NCI-H1436 (cell line): ENCODE measurements around the gene CCR4.
"Not testable (repeated sequence)": the region's sequence is repeated elsewhere in the genome, so short reads cannot be mapped to it uniquely, and the experiment has no call there.

Experiments
- DNase-seq: peaks from one replicate; lab custom pipeline; 2025; lab: John Stamatoyannopoulos, UW

The CCR4 gene

DNA sequence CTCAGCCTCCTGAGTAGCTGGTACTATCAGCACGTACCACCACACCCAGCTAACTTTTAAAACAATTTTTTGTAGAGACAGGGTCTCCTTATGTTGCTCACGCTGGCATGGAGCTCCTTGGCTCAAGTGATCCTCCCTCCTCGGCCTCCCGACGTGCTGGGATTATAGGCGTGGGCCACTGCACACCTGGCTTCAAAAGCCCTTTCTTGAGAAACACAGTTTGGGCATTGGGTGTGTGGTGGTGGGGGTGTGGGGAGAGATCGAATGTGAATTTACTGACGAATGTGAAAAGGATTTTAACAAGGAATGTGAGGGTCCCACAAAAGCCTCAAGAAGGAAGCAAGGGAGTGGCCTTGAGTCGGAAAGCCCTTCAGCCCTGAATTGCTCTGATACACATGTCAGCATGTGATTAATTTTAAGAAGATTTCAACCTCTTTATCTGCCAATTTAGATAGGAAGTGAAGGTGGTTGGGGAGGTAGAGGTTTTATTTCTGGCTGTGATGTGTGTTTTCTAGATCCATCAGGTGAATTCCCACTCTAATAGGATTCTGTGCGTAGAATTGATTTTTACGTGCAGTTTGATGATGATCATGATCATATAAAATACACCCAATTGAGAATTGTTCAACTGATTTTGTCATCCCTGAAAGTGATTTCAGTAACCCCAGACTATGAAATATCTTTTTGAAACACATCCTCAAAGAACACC, 1.1 kb downstream of the CCR4 start:
- DNase-seq, result no peak

DNA sequence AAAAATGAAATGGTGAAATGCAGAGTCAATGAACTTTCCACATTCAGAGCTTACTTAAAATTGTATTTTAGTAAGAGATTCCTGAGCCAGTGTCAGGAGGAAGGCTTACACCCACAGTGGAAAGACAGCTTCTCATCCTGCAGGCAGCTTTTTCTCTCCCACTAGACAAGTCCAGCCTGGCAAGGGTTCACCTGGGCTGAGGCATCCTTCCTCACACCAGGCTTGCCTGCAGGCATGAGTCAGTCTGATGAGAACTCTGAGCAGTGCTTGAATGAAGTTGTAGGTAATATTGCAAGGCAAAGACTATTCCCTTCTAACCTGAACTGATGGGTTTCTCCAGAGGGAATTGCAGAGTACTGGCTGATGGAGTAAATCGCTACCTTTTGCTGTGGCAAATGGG, 3.1 kb downstream of the CCR4 start:
- DNase-seq, result no peak

DNA sequence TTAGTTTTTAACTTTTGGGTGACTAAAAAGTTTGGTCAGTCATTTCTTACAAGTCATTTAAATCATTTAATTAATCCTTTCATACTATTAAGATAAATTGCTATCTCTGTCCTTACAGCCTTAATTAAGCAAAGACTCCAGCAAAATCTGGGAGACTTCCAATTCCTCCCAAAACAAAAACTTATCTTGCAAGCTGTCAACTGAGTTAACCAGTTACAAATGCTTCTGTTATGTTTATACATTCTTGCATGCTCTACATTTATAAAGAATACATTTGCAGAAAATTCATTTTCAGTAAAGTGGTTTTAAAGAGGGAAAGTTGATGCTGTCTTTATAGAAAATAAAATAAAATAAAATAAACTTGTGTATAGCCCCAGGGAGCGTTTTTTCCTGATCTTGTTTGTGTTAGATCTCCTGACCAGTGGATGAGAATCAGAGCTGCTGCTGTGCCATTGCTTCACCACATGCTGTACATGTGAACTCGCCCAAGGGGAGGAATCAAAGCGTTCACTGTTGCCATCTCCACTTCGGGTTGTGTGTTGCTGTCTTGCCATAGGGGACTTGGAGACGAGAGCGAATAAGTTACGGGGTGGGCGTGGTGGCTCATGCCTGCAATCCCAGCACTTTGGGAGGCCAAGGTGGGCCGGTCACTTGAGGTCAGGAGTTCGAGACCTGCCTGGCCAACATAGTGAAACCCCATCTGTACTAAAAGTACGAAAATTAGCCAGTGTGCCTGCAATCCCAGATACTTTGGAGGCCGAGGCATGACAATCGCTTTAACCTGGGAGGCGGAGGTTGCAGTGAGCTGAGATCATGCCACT, 5.5 kb downstream of the CCR4 start:
- no peak for DNase-seq

DNA sequence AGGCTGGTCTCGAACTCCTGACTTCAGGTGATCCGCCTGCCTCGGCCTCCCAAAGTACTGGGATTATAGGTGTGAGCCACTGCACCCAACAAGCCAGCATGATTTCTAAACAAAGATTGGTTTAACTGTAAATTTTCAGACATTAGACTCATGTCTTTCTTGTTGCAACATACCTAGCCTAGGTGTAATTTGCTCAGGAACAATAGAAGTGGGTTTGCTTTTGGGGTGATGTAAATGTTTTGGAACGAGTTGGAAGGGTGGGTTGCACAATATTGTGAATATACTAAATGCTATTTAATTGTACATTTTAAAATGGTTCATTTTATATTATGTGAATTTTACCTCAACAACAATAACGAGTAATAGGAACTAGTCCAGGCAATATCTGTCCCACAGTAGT, 7.1 kb downstream of the CCR4 start:
- no peak for DNase-seq

DNA sequence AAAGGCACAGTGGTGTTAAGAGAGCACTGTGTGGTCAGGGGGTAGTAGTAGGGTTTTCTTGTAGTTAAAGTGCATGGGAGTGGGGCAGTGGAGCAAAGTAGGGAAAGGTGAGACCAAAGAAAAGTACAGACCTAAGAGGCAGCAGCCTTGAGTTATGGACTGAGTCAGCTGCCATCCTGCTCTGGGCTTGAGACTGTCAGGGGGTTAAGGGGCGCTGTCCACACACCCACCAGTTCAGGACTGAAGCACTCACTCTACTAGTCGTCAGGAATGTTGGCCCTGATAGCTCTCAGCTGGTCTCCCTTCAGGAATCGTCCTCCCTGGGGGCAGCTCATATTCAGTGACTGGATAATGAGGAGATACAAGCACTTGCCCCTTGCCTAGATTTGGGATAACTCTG, 7.9 kb downstream of the CCR4 start:
- DNase-seq, result no peak

DNA sequence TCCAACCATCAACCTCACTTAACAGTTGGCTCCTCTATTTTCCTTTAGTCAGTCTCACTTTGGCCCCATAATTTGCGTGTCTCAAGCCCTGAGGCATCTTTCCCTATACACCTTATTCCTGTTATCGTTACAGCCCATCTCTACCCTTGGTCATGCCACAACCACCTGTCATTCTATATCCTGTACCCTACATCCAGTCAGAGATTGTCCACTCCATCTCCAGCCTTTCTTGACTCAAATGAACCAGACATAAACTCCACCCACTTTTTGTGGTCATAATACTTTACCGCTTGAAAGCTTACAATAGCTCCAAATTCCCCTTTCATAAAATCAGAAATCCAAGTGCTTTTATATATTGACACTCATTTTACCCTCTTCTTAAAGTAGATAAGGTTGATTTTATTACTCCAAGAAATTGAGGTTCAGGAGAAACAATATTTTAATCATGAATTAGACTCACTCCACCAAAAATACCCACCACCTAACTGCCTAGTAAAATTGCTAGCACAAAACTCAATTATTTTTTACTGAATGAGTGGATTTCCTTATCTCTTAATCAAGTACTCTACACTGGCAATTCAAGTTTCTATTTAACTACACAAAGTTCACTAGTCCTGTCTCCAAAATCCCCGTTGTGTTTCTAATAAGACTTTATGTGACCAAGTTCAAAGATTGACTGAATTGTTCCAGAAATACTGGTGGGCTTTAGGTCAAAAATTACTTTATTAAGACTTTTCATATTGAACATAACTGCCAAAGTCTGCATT, 9.1 kb downstream of the CCR4 start:
- no peak for DNase-seq

DNA sequence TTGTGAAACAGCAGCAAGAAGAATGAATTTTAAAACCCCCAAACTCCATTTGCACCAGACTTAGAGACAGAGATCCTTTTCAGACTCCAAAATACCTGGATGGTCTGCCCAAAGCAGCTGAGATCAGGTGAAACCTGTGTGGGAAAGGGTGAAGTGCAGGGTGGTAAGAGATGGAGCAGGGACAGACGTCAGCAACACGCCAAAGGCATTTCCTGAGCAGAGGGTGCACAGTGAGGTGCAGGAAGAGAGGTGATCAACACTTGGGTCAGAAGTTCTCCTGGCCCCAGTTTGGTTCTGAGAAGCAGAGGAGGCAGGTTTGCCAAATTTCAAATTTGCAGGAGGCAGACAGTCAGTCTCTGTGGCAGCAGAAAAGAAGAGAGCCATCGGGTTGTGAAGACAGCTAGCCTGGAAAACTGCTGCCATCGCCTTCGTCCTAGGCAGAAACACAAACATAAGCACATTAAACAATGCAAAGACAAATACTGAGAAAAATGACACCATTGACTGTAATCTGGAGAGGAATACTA, 9.8 kb downstream of the CCR4 start:
- no peak for DNase-seq

DNA sequence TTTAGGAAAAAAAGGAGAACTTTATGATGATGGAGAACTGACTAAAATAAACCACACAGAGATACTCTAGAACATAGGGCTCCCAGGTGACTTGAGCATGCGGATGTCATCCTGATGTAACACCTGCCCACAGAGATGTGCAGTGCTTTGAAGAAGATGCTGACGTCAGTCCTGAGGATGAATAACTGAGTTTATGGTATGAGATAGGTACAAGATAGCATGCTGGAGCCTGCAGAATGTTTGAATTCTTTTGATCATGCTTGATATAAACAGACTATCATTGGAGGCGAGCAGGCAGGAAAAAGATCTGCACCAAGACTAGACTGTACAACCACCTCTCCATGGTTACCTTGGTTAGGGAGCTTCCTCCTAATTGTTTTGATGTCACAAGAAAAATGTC, 12.4 kb downstream of the CCR4 start:
- DNase-seq, result no peak

DNA sequence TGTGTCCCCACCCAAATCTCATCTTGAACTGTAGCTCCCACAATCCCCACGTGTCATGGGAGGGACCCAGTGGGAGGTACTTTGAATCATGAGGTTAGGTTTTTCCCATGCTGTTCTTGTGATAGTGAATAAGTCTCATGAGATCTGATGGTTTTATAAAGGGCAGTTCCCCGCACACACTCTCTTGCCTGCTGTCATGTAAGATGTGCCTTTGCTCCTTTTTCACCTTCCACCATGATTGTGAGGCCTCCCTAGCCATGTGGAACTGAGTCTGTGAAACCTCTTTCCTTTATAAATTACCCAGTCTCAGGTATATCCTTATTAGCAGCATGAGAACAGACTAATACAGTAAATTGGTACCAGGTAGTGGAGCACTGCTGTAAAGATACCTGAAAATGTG, 13.3 kb downstream of the CCR4 start:
- not testable (repeated sequence) for DNase-seq

DNA sequence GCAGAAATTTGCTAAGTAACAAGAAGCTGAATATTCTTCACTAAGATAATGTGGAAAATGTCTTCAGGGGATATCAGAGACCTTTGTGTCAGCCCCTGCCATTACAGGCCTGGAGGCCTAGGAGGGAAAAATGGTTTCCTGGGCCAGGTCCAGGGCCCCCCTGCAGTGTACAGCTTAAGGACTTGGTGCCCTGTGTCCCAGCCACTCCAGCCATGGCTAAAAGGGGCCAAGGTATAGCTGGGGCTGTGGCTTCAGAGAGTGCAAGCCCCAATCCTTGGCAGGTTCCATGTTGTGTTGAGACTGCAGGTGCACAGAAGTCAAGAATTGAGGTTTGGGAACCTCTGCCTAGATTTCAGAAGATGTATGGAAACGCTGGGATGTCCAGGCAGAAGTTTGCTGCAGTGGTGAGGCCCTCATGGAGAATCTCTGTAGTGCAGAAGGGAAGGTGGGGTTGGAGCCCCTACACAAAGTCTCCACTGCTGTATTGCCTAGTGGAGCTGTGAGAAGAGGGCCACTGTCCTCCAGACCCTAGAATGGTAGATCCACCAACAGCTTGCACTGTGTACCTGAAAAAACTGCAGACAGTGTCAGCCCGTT, 14.3 kb downstream of the CCR4 start:
- DNase-seq, result not testable (repeated sequence)

DNA sequence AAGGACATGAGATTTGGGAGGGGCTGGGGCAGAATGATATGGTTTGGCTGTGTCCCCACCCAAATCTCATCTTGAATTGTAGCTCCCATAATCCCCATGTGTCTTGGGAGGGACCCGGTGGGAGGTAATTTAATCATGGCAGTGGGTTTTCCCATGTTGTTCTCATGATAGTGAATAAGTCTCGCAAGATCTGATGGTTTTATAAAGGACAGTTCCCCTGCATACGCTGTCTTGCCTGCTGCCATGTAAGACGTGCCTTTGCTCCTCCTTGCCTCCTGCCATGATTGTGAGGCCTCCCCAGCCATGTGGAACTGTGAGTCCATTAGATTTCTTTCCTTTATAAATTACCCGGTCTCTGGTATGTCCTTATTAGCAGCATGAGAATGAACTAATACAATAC, 15.2 kb downstream of the CCR4 start:
- not testable (repeated sequence) for DNase-seq

DNA sequence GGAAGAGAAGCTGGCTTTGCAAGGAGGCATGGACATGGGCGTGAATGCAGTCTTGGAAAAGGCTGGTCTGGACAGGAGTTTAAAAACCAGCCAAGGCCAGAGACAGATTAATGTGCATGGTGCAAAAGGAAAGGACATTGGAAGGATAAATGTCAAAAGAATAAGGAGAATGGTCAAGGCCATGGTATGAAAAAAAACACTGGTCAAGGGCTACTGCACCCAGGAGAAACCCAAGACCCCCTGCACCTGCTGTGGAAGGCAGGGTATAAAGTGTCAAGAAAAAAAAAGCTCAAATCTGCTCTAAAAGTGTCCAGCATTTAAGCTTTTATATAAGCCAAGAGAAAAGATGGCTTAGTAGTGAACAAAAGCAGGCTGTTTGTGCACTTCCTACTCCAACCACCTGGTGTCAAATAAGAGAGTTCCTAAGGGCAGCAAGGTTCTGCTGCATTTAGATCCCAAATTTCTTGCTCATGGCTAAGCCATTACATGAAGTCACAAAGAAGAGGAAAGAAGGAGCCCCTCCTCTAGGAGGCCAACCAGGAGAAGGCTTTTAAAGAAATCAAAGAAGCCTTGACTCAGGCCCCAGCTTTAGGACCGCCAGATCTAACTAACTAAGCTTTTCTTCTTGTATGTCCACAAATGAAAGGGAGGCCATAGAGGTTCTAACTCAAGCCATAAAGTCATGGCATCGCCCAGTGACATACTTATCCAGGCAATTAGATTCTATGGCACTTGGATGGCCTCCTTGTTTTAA, 16.9 kb downstream of the CCR4 start:
- no peak for DNase-seq

DNA sequence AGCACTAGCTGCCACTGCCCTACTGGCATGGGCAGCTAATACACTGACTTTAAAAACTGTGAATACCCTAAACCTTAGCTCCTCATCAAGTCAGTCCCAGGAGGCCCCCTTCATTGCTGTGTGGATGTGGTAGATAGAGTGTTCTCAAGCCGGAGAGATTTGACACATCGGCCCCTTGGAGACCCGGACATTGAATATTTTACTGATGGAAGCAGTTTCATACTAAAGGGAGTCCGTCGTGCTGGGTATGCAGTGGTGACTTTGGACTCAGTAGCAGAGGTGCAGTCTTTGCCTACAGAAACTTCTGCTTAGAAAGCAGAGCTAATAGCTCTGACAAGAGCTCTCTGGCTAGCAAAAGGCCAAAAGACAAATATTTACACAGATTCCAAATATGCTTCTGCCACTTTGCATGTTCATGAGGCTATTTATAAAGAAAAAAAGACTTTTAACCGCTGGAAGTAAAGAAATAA, 17.5 kb downstream of the CCR4 start:
- DNase-seq, result no peak

DNA sequence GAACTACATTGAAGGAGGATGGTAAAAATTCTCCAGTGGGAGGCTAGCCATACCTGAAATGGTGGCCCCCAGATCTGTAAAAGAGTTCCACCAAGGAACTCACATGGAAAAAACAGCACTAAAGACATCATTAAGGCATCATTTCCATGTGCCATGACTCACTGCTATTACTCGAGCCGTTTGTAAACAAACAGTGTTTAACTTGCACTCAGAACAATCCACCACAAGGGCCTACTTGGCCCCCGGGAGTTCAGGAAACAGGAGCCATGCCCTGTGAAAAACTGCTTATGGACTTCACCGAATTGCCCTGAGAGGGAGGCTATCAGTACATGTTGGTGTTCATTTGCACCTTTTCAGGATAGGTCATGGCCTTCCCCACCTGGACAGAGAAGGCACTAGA, 18.2 kb downstream of the CCR4 start:
- peak; percentile 3 for DNase-seq

DNA sequence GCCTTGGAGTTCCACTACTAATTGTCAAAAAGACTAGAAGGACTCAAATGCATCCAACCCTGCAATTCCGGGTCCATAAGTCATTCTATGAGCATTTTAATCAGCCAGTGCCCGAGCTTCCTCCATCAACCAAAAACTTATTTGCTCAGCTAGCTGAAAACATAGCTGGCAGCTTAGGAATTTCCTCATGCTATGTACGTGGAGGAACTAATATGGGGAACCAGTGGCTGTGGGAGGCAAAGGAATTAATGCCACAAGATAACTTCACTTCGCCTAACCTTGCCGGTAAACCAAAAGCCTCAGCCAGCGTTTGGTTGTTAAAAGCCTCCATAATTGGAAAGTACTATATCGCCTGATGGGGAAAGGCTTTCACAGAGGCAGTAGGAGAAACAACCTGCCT, 19.8 kb downstream of the CCR4 start:
- not testable (repeated sequence) for DNase-seq

DNA sequence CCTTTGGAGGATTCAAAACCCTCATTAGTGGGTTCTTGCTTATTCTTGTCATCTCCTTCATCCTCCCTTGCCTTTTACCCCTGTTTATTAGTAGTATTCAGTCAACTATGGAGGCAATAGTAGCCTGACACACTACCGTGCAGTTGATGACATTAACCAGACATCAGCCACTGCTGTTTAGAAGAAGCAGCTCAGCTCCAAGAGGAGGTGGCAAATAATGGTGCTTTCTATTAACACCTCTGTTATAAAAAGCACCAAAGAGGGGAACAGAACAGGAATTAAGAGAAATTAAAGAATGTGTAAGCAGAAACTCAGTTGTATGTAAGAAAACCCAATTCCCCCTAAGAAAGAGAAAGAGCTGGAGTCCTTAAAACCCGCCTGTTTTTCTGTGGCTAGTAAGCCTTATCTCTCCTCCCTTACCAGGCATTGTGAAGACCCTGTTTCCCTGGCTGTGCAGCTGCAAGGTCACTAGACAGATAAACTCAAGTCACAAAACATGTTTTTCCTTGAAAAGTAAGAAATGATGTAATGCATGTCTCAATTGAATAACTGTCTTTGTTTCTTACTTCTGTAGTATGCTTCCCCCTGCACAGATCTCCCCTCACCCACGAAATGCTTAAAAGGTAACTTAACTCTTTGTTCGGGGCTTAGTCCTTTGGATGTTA, 21.2 kb downstream of the CCR4 start:
- no peak for DNase-seq

DNA sequence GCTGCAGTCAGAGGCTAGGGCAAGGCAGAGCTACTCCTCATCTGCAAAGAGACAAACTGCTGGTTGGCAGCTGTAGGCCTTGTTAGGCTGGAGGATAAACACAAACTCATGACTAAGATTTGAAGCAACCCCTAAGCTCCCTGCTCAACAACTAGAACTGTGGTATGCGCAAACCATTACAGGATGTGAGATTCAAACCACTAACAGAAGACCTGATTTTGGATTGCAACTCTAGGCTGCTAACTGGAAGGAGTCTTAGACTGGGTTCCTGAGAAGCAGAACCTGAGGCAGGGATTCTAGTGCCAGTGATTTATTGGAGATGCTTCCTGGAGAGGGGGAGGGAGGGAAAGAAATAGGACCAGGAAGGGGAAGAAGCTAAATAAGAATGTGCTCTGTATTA, 22.5 kb downstream of the CCR4 start:
- no peak for DNase-seq

DNA sequence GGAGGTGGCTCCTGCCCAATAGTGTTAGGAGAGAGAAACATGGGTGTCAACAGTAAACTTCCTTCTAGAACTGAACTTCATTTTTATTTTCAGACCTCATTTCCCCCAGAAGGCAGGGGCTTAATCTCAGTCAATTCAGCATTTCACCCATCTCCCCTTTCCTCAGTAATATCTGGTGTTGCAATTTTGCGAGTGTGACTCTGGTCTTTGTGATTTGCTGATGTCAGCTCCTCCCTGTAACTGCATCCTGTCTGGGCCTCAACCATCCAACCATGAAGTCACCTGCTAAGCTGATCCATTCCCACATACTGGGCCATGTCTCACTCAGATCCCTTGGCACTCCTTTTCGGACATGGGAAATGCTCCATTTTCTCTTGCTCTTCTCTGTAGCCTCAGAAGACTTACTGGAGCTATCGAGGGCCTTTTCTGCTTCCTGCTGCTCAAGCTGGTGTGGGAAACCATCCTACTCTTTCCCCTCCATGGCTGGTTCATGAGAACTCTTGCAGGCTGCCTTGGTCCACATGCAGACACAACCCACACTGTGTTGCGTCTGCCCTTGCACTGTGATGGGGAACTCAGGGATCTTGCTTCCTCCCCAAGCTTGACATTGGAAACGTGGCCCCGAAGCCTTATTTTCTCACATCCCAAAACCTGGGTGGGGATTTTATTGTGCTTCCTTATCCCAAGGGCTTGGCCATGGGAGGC, 24.6 kb downstream of the CCR4 start:
- no peak for DNase-seq

DNA sequence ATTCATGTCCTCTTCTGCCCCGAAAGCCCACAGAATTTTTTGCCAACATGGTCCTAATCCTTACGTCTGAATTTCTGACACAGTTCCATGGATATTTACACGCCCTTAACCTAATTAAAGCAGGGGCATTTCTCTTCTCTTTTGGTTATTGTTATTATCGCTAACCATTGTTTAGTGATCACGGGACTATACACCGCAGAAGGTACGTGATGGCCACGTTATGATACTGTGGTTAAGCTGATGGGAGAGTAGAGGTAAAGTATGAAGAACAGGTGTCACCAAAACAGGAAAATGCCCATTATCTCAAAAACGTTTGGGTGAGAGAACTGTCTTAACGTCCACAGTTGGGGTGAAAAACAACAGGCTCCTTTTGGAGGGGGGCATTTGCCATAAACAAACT, 26.4 kb downstream of the CCR4 start:
- DNase-seq, result no peak

DNA sequence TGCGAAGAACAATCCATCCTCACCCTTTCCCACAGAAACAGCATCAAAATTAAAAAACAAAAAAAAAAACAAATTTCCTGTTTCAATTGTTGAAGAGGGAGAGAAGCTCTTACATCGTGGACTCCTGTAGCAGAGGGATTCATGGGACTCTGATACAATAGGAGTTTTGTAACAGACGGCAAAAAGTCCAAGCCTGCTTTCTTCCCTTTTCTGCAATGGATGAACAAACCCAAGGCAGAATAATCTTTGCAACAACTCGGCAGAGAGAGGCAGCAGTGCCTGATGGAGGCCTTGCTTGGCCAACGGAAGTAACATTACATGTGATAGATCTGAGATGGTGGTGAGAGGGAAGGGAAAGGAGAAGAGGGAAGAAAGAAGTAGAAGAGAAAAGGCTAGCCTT, 26.9 kb downstream of the CCR4 start:
- no peak for DNase-seq
